Globus pallidus (tissue), 1 donor: ENCODE data around the gene PRSS57.
"Not testable (repeated sequence)": the region's sequence is repeated elsewhere in the genome, so short reads cannot be mapped to it uniquely, and the experiment has no call there.

ENCODE experiments used
- DNase-seq: peaks from one replicate; pipeline ENCODE4 v3.0.0-alpha.2; 2015; ENCODE audit warnings: low spot score

Gene PRSS57

DNA sequence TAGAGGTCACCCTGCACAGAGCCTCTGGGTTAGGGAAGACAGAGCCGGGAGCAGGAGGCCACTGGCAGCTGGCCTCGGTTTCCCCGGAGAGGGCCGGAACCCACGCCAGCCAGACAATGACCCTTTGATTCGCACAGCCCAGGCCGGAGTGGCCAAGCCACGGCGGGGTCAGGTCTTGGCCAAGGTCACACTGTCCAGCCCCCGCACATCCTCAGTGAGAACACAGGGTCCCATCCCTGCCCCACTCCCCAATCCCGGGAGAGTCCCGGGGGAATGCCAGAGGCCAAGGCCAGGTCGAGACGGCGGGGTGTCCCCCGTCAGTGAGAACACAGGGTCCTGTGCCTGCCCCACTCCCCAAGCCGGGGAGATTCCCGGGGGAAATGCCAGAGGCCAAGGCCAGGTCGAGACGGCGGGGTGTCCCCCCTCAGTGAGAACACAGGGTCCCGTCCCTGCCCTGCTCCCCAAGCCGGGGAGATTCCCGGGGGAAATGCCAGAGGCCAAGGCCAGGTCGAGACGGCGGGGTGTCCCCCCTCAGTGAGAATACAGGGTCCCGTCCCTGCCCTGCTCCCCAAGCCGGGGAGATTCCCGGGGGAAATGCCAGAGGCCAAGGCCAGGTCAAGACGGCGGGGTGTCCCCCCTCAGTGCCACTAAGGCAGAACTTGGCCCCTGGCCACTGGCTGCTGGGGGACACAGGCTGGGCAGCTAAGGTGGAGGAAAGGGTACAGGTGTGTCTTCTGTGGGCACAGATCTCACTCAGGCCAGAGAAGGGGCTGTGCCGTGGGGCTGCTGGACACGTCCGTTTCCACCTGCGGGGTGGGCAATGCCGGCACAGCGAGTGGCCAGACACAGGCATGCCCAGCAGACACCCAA is 20.7 kb downstream of the PRSS57 start:
- DNase-seq: peak; percentile 60

DNA sequence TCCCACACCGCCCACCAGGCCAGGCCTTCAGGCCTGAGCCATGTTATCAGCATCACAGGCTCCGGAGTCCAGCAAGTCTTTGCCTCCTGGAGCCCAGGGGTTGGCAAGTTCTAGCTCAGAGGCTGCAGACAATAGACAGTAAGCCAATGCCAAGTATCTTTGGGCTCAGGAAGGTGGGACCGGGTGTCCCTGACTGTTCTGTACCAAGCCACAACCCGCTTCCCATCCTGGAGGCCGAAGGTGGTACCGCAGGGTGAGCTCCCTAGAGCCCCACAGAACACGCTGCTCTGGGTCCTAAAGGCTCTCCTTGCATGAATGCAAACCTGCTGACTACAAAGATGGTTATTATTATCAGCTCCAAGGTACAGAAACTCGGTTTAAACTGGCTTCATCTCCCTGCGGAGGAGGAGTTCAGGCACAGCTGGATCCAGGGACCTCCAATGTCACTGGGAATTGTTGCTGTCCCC is 24.6 kb downstream of the PRSS57 start:
- no peak for DNase-seq

DNA sequence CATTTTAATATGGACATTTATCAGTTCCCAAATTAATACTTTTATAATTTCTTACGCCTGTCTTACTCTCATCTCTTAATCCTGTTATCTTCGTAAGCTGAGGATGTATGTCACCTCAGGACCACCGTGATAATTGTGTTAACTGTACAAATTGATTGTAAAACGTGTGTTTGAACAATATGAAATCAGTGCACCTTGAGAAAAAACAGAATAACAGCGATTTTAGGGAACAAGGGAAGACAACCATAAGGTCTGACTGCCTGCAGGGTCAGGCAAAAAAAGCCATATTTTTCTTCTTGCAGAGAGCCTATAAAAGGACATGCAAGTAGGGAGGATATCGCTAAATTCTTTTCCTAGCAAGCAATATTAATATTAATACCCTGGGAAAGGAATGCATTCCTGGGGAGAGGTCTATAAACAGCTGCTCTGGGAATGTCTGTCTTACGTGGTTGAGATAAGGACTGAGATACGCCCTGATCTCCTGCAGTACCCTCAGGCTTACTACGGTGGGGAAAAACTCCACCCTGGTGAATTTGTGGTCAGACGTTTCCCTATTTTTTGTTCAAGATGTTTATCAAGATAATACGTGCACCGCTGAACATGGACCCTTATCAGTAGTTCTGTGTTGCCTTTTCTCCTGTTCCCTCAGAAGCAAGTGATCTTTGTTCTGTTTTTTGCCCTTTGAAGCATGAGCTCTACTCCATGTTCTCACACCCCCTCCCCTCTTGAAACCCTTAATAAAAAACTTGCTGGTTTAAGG is 26.4 kb downstream of the PRSS57 start:
- DNase-seq: not testable (repeated sequence)

DNA sequence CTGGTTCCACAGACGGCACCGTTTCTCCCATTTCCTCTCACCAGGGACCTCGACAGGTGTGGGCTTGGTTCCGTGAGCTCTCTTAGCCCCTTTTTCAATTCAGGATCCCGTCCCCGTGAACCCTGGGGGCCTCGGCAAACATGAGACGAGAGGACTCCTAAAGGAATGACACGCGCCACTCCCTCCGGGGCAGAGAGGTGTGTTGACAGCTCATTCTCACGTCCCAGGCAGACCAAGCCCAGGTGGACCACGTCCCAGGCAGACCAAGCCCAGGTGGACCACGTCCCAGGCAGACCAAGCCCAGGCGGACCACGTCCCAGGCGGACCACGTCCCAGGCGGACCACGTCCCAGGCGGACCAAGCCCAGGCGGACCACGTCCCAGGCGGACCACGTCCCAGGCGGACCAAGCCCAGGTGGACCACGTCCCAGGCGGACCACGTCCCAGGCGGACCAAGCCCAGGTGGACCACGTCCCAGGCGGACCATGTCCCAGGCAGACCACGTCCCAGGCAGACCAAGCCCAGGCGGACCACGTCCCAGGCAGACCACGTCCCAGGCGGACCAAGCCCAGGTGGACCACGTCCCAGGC is 28.2 kb downstream of the PRSS57 start:
- DNase-seq: not testable (repeated sequence)

DNA sequence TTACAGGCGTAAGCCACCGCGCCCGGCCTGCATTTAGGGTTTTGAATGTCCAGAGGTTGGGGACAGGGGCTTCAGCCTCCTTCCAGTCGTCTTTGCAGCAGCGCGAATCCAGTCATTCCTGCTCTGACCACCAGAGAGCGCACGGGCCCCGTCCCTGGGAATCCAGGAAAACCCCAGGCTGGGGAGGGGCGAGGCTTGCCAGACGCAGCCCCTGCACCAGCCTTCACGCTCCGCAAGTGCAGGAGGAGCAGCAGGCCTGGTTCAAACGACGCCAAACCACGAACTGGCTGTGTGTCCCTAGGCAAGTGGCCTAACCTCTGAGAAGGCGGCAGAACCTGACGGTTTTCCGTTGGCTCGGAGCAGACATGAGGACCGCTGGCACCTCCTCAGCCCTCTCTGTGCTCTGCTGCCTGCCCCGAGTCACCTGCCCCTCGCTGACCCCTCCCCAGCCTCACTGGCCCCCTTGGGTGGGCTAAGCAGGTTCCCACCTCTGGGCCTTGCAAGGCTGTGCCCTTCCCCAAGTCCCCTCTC is 30.3 kb downstream of the PRSS57 start:
- peak; percentile 73 for DNase-seq

DNA sequence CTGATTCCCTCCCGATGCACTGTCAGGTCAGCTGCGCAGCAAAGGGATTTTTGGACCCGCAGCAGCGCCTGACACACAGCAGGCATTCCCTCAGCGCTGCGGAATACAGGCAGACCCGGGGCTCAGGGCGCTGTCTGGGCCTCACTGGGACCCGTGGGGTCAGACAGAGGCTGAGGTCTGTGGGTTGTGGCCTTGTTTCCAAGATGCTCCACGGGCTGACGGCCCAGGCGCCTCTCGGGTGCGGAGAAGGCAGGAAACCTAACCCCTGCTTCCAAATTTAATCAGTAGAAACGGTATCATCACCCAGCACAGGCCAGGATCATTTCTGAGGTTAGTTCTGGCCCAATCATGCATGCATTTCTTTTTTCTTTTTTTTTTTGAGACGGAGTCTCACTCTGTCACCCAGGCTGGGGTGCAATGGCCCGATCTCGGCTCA is 31.6 kb downstream of the PRSS57 start:
- no peak for DNase-seq

DNA sequence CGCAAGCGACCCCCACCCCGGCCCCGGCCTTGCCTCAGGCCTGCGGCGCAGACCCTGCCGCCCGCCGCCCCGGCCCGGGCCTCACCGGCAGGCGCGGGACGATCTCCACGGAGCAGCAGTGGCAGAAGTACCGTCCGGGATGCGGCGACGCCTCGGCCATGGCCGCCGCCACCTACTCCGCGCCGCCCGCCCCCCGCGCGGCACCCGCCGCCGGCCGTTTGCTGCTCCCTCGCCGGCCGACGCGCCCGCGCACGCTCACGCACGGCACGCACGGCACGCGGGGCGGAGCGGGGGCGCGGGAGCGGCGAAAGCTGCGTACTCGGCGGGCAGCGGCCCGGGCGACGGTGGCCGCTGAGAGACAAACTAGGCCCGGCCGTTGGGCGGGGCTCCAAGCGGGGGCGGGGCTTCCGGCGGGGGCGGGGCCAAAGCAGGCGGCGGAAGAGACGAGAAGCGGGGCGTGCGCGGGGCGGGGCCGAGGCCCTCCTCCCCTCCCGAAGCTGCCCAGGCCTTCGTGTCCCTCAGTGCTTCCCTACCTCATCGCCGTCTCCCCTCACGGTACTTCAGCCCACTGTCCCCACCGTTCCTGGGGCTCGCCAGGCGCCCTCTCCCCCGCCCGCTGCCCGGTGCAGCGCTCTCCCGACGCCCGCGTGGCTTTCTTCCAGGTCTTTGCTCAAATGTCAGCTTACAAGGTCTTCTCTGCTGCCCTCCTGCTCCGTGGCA is 32.1 kb downstream of the PRSS57 start, which contains the start of gene RNF126:
TSS of gene RNF126 (minus strand) at position 253 of the 720 bp plus-strand sequence. CDS start at position 160, 93 bp downstream.
- peak; percentile 88 for DNase-seq

DNA sequence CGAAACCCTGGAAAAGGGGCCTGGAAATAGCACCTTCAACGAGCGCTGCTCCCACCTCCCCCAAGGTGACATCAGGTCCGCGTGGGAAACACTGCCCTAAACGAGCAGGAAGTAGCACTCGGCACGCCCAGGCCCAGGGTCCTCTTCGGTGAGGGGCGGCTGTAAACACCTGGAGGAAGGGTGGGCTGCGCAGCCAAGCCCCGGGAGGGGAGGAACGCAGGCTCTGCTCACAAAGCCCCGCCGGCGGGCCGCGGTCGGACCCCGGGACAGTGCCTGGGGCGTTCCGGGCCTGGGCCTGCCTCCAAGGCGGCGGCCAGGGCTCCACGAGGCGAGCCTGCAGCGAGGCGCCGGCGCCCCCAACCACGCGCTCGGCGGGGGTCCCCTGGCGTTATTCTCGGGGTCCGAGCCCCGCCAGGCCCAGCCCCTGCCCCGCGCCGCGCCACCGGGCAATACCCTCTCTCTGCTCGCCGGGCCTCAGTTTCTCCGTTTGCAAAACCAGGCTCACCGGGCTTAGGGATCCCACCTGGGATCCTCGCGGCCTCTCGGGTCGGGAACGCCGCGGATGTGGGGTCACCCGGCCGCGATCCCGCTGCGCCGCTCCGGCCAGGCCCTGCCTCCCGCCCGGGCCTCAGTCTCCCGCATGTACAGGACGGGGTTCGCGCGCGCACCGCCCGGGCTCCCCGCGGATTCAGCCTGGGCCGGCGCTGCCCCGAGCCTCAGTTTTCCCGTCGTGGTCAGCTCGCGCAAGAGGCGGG is 32.9 kb downstream of the PRSS57 start:
- no peak for DNase-seq

DNA sequence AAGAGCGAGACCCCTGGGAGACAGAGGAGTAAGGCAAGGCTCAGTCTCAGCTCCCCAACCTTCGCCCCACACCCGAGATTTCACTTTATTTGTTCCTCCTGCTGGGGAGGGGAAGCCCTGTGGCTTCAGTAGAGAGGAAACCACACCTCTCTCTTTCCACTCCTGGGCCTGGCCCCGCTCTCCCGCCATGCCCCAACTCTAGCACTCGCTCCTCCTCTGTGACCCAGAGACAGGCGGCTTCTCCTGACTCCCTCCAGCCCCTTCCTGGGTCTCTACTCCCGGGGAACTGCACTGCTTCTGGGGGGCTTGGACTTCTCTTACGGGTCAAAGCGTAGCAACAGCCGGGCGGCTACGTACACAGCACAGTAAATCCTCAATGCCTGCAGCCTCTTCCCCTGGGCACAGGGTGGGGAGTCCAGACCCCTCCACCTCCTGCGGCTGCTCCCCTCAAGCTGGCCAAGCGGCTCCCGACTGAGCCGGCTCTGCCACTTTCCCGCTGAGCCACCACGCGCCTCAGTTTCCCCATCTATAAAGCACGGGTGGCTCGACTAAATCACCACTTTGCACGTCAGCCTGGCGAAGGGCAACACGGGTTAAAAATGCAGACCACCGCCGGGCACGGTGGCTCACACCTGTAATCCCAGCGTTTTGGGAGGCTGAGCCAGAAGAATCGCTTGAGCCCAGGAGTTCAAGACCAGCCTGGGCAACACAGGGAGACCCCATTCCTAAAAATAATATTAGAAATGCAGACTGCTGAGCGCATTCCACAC is 33.6 kb downstream of the PRSS57 start:
- no peak for DNase-seq

DNA sequence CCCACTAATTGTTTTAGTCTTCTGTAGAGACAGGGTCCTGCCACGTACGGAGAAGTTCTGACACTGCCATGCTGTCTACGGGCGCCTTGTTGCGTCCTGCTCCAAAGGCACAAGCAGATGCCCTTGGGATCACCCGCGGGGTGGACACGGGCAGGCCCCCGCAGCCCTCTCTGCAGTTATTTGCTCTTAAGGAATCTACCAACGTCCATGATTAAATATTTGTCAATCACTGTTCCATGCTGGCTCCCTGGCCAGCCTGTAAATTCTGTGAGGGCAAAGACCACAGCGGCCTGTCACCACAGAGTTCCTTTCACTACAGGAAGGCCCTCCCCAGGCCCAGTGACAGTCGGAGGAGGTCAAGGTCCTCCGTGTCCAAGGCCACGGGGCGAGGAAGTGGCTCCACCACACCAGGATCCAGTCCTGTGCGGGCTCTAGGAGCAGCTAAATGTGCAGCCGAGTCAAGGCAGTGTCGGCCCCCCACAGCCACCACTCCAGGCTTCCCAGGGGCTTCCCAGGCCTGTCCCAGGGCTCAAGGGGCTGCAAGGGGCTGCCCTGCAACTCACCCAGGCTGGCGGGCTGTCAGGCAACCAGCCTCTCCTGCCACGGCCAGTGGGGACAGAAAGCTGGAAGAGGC is 34.3 kb downstream of the PRSS57 start:
- DNase-seq: no peak

DNA sequence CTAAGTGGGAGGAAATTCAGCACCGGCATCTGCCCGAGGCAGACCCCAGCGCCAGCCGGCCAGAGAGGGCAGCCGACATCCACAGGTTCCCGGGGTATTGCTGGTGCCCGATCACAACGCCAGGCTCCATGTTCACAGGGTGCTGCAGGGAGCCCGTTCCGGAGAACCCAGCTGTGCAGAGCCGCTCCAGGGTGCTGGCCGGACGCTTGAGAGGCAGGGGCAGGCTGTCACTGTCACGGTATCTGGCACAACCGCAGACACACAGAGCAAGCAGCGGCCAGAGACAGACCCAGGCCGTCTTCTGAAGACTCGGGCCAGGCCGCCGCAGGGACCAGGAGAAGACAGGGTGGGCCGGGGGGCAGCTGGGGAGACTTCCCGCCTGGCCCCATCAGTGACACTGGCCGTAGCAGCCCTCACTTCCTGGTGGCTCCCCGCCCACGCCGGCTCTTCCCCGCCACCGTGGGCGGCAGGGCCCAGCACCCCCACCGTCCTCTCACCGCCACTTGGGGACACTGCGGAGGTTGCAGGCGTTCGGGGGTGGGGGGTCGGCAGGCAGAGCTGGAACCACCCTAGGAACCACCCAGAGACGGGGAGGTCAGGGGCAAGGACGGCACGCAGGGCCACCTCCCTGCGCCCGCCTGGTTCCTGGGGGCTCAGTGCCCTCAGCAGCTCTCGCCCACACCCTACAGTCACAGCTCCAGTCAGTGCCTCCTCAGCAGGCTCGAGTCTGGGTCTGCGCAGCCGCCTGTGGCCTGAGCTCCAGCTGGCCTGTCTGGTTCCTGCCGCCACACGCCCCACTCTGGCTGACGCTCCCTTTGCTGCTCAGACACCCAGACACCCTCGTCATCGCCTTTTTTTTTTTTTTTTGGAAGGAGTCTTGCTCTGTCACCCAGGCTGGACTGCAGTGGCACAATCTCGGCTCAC is 36.1 kb downstream of the PRSS57 start:
- DNase-seq: no peak

DNA sequence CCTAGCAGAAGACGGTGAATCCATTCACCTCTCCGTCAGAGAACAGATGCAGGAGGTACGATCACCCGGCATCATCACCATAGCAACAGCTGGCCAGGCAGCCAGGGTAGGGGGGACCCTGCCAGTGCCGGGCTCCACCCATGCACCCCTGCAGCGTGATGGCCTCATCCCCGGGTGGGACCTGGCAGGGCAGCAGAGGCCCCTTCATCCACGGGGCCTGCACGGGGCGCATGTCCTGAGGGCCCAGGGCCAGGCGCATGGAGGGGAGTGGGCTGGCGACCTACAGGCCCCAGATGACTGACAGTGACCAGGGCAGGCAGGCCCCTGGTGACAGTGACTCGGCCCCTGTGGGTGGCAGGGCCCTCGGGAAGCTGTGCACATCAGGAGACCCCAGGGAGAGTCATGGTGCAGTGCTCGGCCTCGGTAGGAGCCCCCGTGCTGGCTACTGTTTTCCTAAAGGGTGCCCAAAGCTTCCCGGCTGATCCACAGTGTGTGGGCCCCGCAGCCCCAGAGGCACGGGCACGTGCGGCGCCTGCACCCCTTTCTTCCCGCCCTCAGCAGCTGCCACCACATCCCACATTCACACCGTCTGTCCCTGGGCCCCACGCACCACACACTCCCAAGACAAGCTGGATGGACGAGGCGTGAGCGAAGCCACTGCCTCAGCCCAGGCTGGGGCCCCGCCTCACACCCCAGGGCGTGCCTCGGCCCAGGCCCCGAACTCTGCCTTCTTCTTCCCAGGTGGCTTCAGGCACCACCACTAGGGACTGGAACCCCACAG is 37.0 kb downstream of the PRSS57 start:
- no peak for DNase-seq

DNA sequence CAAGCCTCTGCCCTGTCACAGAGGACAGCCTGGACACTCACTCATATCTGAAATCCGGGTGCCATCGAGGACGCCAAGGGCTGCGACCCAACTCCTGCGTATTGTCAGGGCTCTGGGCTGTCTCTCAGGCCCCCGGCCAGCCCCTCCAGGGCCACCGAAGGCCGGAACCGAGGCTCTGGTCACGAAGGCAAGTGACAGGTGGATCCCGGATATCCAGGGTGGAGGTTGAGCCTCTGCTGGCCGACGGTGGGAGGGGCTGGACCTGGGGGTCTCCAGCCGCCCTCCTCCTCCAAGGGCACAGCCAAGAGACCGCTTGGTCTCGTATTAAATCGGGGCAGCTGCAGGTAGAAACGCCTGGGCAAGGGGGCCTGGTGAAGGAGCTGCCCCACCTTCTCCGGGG is 37.6 kb downstream of the PRSS57 start:
- no peak for DNase-seq

DNA sequence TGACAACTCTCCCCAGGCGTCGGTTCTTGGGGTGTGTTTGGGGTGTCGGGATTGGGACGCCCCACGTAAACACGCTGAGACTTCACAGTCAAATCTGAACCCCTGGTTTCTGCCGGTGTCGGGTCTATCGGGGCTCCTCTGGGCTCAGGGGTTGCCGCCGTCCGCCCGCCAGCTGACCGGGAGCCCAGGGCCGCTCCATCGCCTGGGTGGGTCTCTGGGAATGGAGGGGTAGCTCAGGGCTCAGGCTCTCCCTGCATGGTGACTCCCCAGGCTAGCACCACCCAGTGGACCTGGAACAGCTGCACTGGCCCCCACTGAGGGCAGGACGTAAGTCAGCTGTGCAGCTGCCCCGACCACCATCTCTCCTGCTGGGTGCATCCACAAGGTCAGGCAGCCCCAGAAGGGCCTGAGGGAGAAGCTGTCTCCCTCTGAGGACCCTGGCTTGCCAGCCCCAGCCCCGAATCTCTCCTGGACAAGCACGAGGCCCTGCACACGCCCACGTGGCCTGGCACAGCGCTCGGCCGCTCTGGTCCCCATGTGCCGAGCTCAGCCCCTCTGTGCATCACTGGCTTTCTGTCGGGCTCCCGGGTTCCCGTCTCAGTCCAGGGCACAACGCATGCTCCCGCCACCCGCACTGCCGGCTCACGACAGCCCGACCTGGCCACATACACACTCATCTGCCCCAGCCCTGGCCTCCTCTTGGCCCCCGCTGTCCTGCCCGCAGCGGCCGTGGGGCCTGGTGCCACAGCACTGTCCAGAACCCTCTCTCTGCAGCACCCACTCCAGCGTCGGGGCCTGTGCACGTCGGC is 38.3 kb downstream of the PRSS57 start:
- DNase-seq: no peak

DNA sequence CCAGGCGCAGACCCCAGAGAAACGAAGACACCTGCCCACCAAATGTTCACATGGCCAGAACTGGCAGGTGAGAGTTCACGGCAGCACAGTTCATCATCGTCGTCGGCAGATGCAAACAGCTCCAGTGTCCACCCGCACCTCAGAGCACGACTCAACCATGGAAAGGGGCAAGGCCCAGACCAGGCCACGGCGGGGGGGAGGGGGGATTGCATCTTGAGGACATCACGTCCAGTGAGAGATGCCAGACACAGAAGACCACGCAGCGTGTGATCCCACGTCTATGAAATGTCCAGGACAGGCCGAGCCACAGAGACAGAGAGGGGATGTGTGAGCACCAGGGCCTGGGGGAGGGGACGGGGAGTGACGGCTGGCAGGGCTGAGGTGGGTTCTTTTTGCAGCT is 39.6 kb downstream of the PRSS57 start:
- DNase-seq: no peak

DNA sequence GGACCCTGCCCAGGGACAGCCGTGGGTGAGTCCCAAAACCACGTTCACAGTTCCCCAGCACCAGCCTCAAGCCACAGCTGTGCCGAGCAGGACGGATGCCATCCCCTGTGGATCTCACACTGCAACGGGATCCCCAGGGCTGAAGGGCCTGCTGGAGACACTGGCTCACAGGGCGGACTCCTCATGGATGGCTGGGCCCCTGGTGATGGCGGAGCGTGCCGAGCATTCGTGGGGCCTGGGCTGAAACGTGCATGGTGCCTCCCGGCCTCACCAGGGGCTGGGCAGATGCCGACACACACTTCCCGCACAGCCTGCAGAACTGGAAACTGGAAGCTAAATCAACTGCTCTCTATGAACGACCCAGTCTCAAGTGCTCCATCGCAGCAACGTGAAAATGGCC is 41.8 kb downstream of the PRSS57 start:
- DNase-seq: no peak
